Smooth muscle cell of the coronary artery (primary cell): ENCODE measurements around the gene CNNM4. TPM values are rescaled to one million over a fixed set of nuclear protein-coding genes. Genes with fewer than 3 reads are reported as not detected.

Experiments used
- total RNA-seq: library from RNA; depleted of rRNA; stranded (reverse); fragments of >200 nt; gene quantifications from 2 replicates; pipeline ENCODE4 v1.2.3, GENCODE V29; 2014; ENCODE audit warnings: low replicate concordance

CNNM4 gene
- 2.5 and 2.7 TPM in 2 replicates for total RNA-seq

DNA sequence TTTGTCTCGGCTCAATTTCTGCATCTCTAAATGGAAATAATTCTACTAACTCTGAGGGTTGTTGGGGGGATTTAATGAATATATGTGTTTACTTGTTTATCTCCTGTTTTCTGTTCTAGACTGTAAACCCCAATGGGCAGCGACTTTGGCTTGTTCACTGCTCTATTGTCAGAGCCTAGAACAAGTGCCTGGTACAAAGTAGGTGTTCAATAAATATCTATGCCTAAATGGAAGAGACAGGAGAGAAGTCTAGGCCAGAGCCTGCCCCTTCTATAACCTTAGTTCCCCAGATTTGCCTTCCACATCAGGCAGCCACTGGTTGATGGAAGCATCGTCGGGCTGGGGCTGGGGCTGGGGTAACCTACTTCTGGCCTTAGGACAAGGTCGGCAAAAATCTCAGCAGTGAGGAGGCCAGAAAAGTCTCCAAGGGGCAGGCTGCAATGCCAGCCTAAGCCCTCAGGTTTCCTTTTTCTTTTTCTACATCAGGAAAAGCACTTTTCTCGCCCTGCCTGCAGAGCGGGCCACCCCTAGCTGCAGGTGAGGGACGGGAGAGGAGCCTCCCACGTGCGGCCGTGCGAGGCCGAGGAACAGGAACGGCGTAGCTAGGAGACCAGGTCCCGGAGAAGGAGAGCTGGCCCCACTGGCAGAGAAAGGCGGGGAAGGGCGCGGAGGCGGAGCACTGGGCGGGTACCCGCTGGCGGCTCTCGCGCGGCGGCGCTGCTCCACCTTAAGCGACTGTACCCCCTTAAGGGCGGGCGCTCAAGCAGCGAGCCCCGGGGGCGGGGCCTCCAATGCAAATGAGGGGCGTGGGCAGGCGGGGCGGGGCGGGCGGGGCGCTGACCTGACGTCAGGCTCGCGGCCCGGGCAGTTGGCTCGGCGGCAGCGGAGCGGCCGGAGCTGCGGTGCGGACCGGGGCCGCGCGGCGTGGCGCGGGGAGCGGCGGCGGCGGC, at the start of gene CNNM4:
Gene CNNM4 (plus strand): TSS at position 867 of the 950 bp plus-strand sequence. CDS start 98 bp downstream, outside the sequence.

DNA sequence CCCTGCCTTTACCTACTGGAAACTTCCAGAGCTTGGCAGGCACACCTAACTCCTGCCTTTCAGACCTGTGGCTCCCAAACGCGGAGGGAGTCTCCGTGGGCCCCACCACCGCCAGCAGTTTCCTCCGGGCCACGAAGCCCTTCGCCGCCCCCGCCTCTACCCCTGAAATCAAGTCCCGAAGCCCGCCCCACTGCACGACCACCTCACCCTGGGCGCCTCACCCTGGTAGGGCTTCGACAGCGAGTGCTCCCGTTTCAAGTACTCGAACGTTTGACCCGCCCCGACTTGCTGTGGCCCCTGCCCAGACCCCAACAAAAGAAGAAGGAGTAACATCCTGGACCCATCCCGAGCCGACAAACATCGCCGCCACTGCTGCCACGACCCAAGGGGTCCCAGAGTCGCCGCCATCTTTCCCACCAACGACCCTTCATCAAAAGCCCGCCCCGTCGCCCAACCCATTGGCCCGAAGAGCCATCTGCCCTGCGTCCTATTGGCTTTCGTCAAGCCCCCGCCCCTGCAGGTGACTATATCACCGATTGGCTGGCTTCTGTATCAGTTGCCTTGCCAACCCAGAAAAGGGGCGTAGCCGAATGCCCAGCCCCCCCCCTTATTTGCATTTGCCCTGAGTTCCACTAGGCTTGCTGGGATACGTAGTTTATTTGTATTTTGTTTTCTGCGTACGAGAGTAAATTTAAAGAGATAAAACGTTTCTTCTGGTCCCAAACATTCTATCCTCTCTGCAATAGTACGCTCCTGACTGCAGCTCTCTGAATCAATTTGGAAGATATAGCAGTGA, 20.9 kb upstream of the CNNM4 start, which contains the start of gene LMAN2L:
Gene LMAN2L (minus strand): TSS at position 432 of the 796 bp plus-strand sequence. CDS start 24 bp downstream, at position 408.

DNA sequence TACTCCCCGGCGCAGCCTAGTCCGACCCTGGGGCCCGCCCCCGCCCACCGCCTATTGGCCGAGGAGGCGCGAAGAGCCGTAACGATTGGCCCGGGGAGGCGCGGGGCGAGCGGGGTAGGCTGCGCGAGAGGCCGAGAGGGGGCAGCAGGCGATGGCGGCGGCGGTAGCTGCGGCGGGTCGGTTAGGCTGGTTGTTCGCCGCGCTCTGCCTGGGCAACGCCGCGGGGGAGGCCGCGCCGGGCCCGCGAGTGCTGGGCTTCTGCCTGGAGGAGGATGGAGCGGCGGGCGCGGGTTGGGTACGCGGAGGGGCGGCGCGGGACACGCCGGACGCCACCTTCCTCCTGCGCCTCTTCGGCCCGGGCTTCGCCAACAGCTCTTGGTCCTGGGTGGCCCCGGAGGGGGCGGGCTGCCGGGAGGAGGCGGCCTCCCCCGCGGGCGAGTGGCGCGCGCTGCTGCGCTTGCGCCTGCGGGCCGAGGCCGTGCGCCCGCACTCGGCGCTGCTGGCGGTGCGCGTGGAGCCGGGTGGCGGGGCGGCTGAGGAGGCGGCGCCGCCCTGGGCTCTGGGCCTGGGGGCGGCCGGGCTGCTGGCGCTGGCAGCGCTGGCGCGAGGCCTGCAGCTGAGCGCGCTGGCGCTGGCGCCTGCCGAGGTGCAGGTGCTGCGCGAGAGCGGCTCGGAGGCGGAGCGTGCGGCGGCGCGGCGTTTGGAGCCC, 55.6 kb downstream of the CNNM4 start, which contains the start of gene CNNM3:
Gene CNNM3 (plus strand): TSS at position 142 of the 709 bp plus-strand sequence. CDS start 10 bp downstream, at position 152.

DNA sequence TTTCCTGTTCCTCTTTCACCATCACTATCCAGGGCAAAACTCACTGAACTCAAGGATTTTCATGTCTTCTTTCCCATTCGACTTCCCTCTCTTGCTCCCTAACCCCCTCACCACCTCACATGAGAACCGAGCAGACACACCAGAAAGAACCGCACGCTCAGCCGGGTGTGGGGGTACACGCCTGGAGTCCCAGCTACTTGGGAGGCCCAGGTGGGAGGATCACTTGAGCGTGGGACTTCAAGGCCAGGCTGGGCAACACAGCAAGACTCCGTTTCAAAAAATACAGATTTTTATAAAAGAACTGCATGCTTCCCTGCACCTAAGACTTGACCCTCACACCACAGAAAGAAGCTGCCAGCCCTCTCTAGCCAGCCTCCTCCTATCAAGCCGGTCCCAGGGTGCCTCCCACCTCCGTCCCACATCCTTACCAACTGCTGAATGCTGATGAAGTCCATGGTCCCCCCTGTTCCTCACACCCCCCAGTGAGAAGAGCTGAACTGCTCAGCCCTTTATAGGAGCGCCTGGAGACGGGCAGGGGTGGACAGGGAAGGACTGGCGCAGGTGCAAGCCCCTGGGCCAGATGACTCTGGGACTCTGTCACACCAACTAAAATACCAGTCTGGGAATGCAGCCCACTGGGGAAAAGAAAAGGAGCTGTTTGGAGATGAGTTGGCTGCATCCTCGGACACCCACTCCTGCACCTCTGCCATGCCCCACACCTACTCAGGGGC, 83.0 kb downstream of the CNNM4 start, which contains the start of gene ANKRD23:
Gene ANKRD23 (minus strand): TSS at position 484 of the 731 bp plus-strand sequence. CDS start 29 bp downstream, at position 455.

DNA sequence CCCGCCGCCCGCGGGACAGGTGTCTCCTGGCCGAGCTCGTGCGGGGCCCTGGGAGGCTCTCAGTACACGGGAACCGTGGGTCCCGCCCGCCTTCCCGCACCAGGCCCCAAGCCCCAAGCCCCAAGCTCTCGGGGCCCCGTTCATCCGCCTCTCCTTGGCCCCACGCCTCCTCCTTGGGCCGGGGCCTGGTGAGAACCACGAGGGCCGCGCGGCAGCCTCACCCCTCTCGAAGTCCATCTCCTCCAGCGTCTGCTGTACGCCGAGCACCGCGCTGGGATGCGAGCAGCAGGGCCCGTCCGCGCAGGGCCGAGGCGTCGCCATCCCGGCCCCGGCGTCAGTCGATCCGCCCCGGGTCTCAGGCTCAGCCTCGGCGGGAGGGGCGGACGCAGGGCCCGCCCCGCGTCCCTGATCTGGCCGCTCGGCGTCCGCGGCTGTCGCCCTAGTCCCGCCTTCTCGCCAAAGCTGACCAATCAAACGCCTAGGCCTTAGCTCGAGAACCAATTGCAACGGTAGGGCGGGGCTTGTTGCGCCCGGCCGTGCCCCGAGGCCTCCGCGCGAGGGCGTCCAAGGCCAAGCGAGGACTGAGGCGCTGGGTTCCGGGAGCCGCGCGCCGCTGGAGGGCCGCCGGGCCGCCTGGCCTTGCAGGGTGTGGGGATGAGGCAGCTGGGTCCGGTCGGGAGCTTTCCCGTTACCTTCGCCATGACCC, 97.1 kb downstream of the CNNM4 start, which contains the start of gene ANKRD39:
Gene ANKRD39 (minus strand): TSS at position 350 of the 706 bp plus-strand sequence. CDS start 29 bp downstream, at position 321.

Other genes with a start within 250 kb of the CNNM4 start
- 8.3 and 8.7 TPM in 2 replicates for gene ARID5A, start 224.2 kb upstream of the CNNM4 start, total RNA-seq
- 26.9 and 27.6 TPM in 2 replicates for gene KANSL3, start 122.6 kb upstream of the CNNM4 start, total RNA-seq
- gene FER1L5, start 118.1 kb upstream of the CNNM4 start, total RNA-seq, result 0.30 and 0.70 TPM in 2 replicates
- 24.4 and 31.5 TPM in 2 replicates for gene LMAN2L, start 20.8 kb upstream of the CNNM4 start, total RNA-seq
- gene CNNM3, start 55.4 kb downstream of the CNNM4 start, total RNA-seq, result 4.0 and 7.5 TPM in 2 replicates
- gene ANKRD23, start 83.1 kb downstream of the CNNM4 start, total RNA-seq, result 0.53 and 1.4 TPM in 2 replicates
- gene ANKRD39, start 97.1 kb downstream of the CNNM4 start, total RNA-seq, result 6.2 and 6.4 TPM in 2 replicates
- 19.3 and 20.2 TPM in 2 replicates for gene SEMA4C, start 109.2 kb downstream of the CNNM4 start, total RNA-seq
- not detected in 2 replicates for gene FAM178B, start 225.7 kb downstream of the CNNM4 start, total RNA-seq